HS-27A (cell line): ENCODE results near the gene TAS2R50.
A peak's percentile ranks its signal among the peaks of the same experiment; 100 is the strongest.
"Not testable (repeated sequence)": the region's sequence is repeated elsewhere in the genome, so short reads cannot be mapped to it uniquely, and the experiment has no call there.

ENCODE experiments used
- DNase-seq: peaks from one replicate; pipeline ENCODE4 v3.0.0-alpha.2; 2012; ENCODE audit warnings: low read depth, missing footprints

The TAS2R50 gene

GRCh38 chr12:10986812-10987211 is at the start of gene TAS2R50:
Gene TAS2R50, minus strand, starts transcription at chr12:10986912. Its CDS starts 52 bp downstream, at chr12:10986860.
- DNase-seq, result no peak

- not testable (repeated sequence) for DNase-seq
Observed at GRCh38 chr12:11033959-11034358, 47.2 kb upstream of the TAS2R50 start.

GRCh38 chr12:11031307-11031706 is 44.6 kb upstream of the TAS2R50 start, which contains the start of gene TAS2R31:
Gene TAS2R31, minus strand, starts transcription at chr12:11031407. Its CDS starts 72 bp downstream, at chr12:11031335.
- no peak for DNase-seq

- DNase-seq, result no peak
Observed at GRCh38 chr12:11026118-11026517, 39.4 kb upstream of the TAS2R50 start.

- no peak for DNase-seq
Observed at GRCh38 chr12:11023387-11023786, 36.7 kb upstream of the TAS2R50 start.

- no peak for DNase-seq
Observed at GRCh38 chr12:11022520-11022919, 35.8 kb upstream of the TAS2R50 start, which contains the start of gene TAS2R19. Gene TAS2R19, minus strand, starts transcription at chr12:11022620. Its CDS starts 49 bp downstream, at chr12:11022571.

- no peak for DNase-seq
Observed at GRCh38 chr12:11016937-11017336, 30.2 kb upstream of the TAS2R50 start.

- no peak for DNase-seq
Observed at GRCh38 chr12:11015775-11016430, 29.2 kb upstream of the TAS2R50 start.

GRCh38 chr12:11014234-11014633 is 27.5 kb upstream of the TAS2R50 start:
- DNase-seq, result no peak

GRCh38 chr12:11007608-11008007 is 20.9 kb upstream of the TAS2R50 start:
- DNase-seq, result no peak

- no peak for DNase-seq
Observed at GRCh38 chr12:10998204-10998603, 11.5 kb upstream of the TAS2R50 start, which contains the start of gene TAS2R20. Gene TAS2R20, minus strand, starts transcription at chr12:10998304. Its CDS starts 429 bp downstream, at chr12:10997875.

- DNase-seq, result no peak
Observed at GRCh38 chr12:10994307-10994706, 7.6 kb upstream of the TAS2R50 start.

- DNase-seq, result no peak
Observed at GRCh38 chr12:10989107-10989506, 2.4 kb upstream of the TAS2R50 start.

GRCh38 chr12:10982244-10982643 is 4.5 kb downstream of the TAS2R50 start:
- no peak for DNase-seq

- no peak for DNase-seq
Observed at GRCh38 chr12:10974965-10975364, 11.7 kb downstream of the TAS2R50 start.

GRCh38 chr12:10968765-10969456 is 17.8 kb downstream of the TAS2R50 start:
- DNase-seq, result no peak

GRCh38 chr12:10967409-10967808 is 19.3 kb downstream of the TAS2R50 start:
- DNase-seq, result no peak

GRCh38 chr12:10966314-10966713 is 20.4 kb downstream of the TAS2R50 start:
- DNase-seq, result no peak

- no peak for DNase-seq
Observed at GRCh38 chr12:10965476-10965875, 21.2 kb downstream of the TAS2R50 start.

GRCh38 chr12:10960211-10960610 is 26.5 kb downstream of the TAS2R50 start:
- DNase-seq, result no peak

GRCh38 chr12:10959804-10960203 is 26.9 kb downstream of the TAS2R50 start:
- no peak for DNase-seq

- peak; percentile 15 for DNase-seq
Observed at GRCh38 chr12:10957741-10958140, 29.0 kb downstream of the TAS2R50 start.

- no peak for DNase-seq
Observed at GRCh38 chr12:10956085-10956484, 30.6 kb downstream of the TAS2R50 start.
